NCI-H460 (cell line): ENCODE data around the gene USP10. TPM values are rescaled to one million over a fixed set of nuclear protein-coding genes. Genes with fewer than 3 reads are reported as not detected.
"Not testable (repeated sequence)": the region's sequence is repeated elsewhere in the genome, so short reads cannot be mapped to it uniquely, and the experiment has no call there.

Source experiments
- DNase-seq: peaks from one replicate; pipeline ENCODE4 v3.0.0-alpha.2; 2016; ENCODE audit warnings: low read depth; ENCODE audit errors: extremely low read depth
- total RNA-seq: library from RNA; depleted of rRNA; stranded (reverse); fragments of >200 nt; shearing (Covaris generic); gene quantifications from 2 replicates; pipeline ENCODE4 v1.2.3, GENCODE V29; 2014

USP10 gene
- total RNA-seq, 1 experiment from 2014 or later = 63.9 TPM

GRCh38 chr16:84672276-84673202 lies 27.3 kb upstream of the USP10 start:
- DNase-seq = peak; percentile 56

DNA sequence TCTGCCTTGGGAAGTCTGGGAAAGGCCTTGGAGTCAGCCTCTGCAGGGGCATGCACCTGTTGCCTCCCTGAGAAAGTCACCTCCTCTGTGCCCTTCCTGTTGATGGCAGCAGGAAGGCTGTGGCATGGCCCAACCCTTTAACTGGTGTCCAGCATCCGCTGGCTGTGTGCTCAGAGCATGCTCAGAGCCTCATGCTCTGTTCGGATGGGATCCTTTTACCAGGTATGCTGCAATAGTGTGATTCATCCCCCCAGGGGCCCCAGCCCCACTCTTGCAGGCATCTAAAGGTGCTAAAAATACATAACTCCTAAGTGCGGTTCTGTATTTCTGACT lies 26.6 kb upstream of the USP10 start:
- DNase-seq = no peak

DNA sequence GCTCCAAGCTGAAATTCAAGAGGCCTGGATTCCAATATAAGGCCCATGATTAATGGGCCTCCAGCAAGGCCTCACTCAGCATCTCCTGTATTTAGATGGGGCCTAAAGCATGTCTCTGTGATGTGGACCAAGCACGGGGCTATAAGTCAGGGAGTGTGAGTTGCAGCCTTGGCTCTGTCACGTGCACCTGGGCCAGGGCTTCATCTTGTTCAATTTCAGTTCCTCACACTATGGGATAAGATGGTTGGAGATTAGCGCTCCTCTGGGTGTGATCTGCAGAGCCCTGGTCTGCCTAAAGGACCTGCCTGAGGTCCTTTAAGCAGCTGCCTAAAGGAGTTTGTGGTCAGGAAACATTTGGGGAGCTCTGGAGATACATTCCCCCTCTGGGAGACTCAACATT lies 26.2 kb upstream of the USP10 start:
- DNase-seq = no peak

DNA sequence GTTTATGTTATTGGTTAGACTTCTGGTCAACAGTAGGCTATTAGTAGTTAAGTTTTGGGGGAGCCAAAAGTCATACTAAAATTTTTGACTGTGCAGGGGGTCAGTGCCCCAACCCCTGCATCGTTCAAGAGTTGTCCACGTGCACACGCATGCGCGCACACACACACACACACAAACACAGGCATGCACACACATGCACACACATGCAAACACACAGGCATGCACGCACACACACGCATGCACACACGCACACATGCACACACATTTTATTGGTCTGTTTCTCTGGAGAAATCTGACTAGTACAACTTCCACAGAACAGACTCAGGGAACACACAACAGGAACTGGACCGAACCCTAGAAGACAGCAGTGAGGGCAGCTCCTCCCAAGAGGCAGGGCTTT lies 24.4 kb upstream of the USP10 start:
- DNase-seq = no peak

GRCh38 chr16:84675884-84676283 lies 23.9 kb upstream of the USP10 start:
- DNase-seq = no peak

- no peak for DNase-seq
Observed at GRCh38 chr16:84677017-84677803, 22.6 kb upstream of the USP10 start.

GRCh38 chr16:84677849-84678248 lies 22.0 kb upstream of the USP10 start:
- no peak for DNase-seq

- no peak for DNase-seq
Observed at GRCh38 chr16:84678541-84678940, 21.3 kb upstream of the USP10 start.

- DNase-seq = no peak
Observed at GRCh38 chr16:84680165-84680842, 19.5 kb upstream of the USP10 start.

- no peak for DNase-seq
Observed at GRCh38 chr16:84680843-84681629, 18.8 kb upstream of the USP10 start.

- DNase-seq = no peak
Observed at GRCh38 chr16:84683691-84684591, 15.9 kb upstream of the USP10 start.

- no peak for DNase-seq
Observed at GRCh38 chr16:84684592-84684965, 15.2 kb upstream of the USP10 start.

DNA sequence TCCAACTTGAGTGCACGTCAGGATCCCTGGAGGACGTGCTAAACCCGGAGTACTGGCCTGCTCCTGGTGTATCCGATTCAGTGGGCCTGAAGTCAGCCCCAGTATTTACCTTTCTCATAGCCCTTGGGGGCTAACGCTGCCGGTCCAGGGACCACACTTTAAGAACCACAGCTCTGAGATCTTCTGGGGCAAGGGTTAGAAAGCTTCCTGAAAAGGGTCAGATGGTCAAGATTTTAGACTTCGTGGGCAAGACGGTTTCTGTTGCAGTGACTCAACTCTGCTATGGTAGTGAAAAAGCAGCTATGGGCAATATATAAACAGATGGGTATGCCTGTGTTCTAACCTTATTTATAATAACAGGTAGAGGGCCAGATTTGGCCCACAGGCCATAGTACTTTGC lies 14.6 kb upstream of the USP10 start:
- DNase-seq = no peak

DNA sequence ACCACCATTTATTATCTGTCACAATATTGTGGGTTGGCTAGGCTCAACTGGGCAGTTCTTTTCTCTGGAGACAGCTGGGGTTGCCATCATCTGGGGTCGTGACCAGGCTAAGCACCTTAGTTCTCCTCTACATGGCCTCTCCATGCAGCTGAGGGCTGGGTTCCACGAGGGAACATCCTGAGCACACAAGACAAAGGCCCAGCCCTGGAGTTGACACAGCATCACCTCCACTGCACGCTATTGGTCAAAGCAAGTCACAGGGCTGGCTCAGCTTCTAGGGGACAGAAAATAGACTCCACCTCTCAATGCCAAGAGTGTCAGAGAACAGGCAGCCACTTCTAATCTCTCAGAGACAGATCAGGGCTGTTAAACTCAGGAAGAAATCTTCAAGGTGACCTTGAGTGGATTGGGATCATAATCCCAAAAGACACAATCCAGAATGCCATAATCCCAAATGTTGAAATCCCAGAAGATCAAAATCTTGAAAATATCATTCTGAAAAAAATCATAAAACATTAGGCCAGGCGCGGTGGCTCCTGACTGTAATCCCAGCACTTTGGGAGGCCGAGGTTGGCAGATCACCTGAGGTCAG lies 13.0 kb upstream of the USP10 start:
- DNase-seq = no peak

GRCh38 chr16:84687715-84688114 lies 12.1 kb upstream of the USP10 start:
- no peak for DNase-seq

GRCh38 chr16:84688163-84688562 lies 11.6 kb upstream of the USP10 start:
- DNase-seq = not testable (repeated sequence)

DNA sequence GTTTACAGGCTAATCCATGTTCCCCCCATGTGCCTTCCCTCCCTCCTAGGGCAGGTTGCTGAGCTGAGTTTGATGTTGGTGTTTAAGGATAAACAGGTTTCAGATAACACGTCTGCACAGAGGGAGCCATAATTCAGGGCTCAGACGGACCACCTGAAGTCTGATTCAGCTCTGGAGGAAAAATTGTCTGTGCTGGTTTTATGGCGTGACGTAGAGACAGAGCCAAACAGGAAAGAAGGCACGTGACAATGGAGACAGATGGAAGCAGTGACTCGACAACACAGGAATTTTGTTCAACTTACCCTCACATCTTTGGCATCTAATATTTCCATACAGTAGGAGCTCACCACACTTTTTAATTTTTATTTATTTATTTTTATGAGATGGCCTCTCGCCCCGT lies 10.7 kb upstream of the USP10 start:
- DNase-seq = no peak

DNA sequence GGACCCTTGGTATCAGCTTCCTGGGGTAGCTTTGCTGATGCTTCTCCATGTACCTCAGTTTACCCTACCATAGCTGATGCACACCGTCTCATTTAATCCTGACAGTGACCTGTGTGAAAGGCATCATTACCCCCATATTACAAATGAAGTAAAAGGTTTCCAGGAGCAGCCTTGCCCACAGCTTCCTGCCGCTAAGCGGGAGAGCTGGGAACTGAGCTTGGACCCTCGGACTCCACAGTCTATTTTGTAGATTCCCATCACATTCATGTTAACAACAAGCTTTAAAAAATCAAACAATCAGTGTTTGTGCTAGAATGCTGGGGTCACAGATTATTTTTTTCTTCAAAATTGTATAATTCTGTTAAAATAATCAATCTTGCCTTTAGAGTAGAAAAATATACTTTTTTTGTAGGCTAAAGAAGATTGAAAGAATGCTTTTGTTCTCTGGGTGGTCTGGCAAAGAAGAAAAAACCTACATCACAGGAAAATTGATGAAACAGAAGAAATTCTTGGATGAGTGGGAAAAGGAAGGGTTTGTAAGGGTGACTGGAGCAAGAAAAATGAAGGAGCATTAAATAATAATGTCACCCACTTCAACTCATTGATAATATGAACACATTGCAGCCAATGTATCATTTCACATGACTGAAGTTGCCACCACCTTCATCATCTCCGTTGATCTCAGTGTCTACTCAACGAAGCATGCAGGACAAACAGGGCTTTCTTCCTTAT lies 9.5 kb upstream of the USP10 start:
- no peak for DNase-seq
